Vagina (tissue), 2 donors: Measurements from ENCODE around the gene C12orf76.

Source experiments
- CTCF ChIP-seq, 3 experiments: fragments of 450-650 bp in 2 of 3; fragments of 200-600 bp in 1 of 3; sonication (generic) in 1 of 3; IDR thresholded peaks; one replicate each; pipeline ENCODE4 v1.5.1; 2017 to 2019; ENCODE audit warnings: antibody characterized with exemption in 3 of 3, mild to moderate bottlenecking in 2 of 3, moderate library complexity in 2 of 3
- POLR2A ChIP-seq, 2 donors: fragments of 450-650 bp; IDR thresholded peaks; one replicate each; pipeline ENCODE4 v1.6.1; 2017; ENCODE audit warnings: antibody characterized with exemption in 2 of 2, mild to moderate bottlenecking in 2 of 2, moderate library complexity in 2 of 2
- POLR2AphosphoS5 ChIP-seq, 2 donors: sonication (generic); formaldehyde crosslinking; IDR thresholded peaks; one replicate each; pipeline ENCODE4 v1.9.0; 2017; ENCODE audit warnings: antibody characterized with exemption in 2 of 2, mild to moderate bottlenecking in 2 of 2, low read depth in 1 of 2; ENCODE audit not compliant: insufficient read depth in 1 of 2

- TF ChIP-seq CTCF (IDR thresholded peaks at IDR 0.05) (no peak), POLR2AphosphoS5 (IDR thresholded peaks at IDR 0.05; ENCODE audit: insufficient read depth in 1 of 2, low read depth in 1 of 2) (no peak), POLR2A (IDR thresholded peaks at IDR 0.05) (no peak)
Measured at GRCh38 chr12:110062241-110062640, 13.9 kb upstream of the C12orf76 start.
